Suprapubic skin (tissue), 3 donors: Measurements from ENCODE around the gene RAB6B.

Source experiments
- EP300 ChIP-seq: sonication (generic); formaldehyde crosslinking; IDR thresholded peaks from one replicate; pipeline ENCODE4 v1.6.1; 2017; ENCODE audit warnings: antibody characterized with exemption
- POLR2A ChIP-seq, 2 donors: fragments of 450-650 bp; IDR thresholded peaks; one replicate each; pipeline ENCODE4 v1.6.1; 2017; ENCODE audit warnings: antibody characterized with exemption in 2 of 2, mild to moderate bottlenecking in 2 of 2, moderate library complexity in 2 of 2
- TF ChIP-seq, protein P1 (sequence below), 2 donors: fragments of 200-600 bp in 1 of 2; fragments of 450-650 bp in 1 of 2; sonication (generic) in 1 of 2; IDR thresholded peaks; one replicate each; pipeline ENCODE4 v1.5.1; 2016 to 2019; ENCODE audit warnings: antibody characterized with exemption in 2 of 2, mild to moderate bottlenecking in 1 of 2, moderate library complexity in 1 of 2

DNA sequence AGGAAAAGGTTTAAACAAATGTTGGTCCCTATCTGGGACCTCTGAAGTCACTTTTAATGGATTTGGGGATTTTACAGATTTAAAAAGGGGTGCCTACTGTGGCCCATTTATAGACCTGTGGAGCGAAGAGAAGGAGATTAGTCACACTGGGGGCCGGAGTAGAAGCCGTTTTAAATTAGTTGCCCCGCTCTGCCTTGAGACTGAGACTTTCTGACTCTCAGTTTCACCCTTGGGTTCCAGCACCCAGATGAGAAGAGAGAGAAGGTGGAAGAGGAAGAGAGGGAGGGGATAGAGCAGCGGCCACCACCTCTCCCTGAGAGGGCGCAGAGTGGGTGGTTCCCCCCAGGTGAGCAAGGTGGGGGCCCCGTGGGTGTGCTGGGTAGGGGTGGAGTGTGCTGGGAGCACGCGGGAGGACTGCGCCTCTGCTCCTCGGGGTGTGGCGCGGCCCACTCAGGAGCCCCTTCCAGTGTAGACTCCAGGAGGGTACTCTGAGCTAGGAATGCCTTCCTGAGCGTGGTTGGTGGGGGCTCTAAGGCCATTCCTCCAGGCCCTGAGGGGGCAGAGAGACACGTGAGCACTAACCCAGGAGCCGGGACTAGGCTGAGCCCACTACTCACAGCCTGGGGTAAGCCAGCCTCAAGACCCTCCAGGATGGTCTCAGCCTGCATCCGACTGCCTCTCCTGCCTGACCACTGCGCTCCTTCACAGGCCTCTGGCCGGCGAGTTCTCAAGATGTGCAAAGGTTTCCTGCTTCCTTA, 32.6 kb upstream of the RAB6B start:
- TF ChIP-seq, protein P1, sequence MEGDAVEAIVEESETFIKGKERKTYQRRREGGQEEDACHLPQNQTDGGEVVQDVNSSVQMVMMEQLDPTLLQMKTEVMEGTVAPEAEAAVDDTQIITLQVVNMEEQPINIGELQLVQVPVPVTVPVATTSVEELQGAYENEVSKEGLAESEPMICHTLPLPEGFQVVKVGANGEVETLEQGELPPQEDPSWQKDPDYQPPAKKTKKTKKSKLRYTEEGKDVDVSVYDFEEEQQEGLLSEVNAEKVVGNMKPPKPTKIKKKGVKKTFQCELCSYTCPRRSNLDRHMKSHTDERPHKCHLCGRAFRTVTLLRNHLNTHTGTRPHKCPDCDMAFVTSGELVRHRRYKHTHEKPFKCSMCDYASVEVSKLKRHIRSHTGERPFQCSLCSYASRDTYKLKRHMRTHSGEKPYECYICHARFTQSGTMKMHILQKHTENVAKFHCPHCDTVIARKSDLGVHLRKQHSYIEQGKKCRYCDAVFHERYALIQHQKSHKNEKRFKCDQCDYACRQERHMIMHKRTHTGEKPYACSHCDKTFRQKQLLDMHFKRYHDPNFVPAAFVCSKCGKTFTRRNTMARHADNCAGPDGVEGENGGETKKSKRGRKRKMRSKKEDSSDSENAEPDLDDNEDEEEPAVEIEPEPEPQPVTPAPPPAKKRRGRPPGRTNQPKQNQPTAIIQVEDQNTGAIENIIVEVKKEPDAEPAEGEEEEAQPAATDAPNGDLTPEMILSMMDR (IDR thresholded peaks at IDR 0.05) = no peak
- TF ChIP-seq POLR2A (IDR thresholded peaks at IDR 0.05) (no peak), EP300 (no peak)
